Pancreas (tissue), 10 donors: Measurements from ENCODE around the gene TARM1. TPM values are rescaled to one million over a fixed set of nuclear protein-coding genes. Genes with fewer than 3 reads are reported as not detected.

Source experiments
- ATAC-seq, 4 donors: fragments of 200-7000 bp; cut with Tn5 transposase; one replicate each; pipeline versions ENCODE4 v1.8.0 to v1.9.1; 2020; ENCODE audit warnings: mild to moderate bottlenecking in 4 of 4, moderate library complexity in 4 of 4
- DNase-seq, 6 donors: peaks; one replicate each; pipeline ENCODE4 v3.0.0-alpha.2; 2020
- FAIRE-seq: peaks from 2 replicates; lab custom pipeline; 2012; peaks lifted over from hg19 to GRCh38; lab: Jason Lieb, UNC
- H3K27ac ChIP-seq, 4 donors: fragments of 200-600 bp; sonication (generic); 1 replicate in 3 of 4; 2 replicates in 1 of 4; pipeline versions ENCODE4 v1.5.0 to v1.8.0; 2020
- H3K27me3 ChIP-seq, 4 donors: fragments of 200-600 bp; one replicate each; pipeline ENCODE4 v1.8.0; 2021
- H3K36me3 ChIP-seq, 3 donors: fragments of 200-600 bp; sonication (generic) in 1 of 3; one replicate each; pipeline versions ENCODE4 v1.5.0 to v1.8.0; 2020 to 2021
- H3K4me1 ChIP-seq, 3 donors: fragments of 200-600 bp; one replicate each; pipeline ENCODE4 v1.8.0; 2021
- H3K4me3 ChIP-seq, 4 donors: fragments of 200-600 bp; sonication (generic) in 2 of 4; one replicate each; pipeline versions ENCODE4 v1.5.0 to v1.8.0; 2020 to 2021
- H3K9me3 ChIP-seq, 4 donors: fragments of 200-600 bp; one replicate each; pipeline ENCODE4 v1.8.0; 2021
- CTCF ChIP-seq, 4 donors: fragments of 200-600 bp; sonication (generic) in 3 of 4; IDR thresholded peaks; one replicate each; pipeline versions ENCODE4 v1.5.0 to v1.8.0; 2021; ENCODE audit warnings: antibody characterized with exemption in 4 of 4
- WGBS, 2 donors: extraction: QIAGEN DNeasy Blood & Tissue Kit; methylation state at CpG; one replicate each; pipeline ENCODE4 v1.1.7; 2013; 5-methylcytosine and 5-hydroxymethylcytosine counted together
- intact Hi-C, 3 donors: fragments of 100-400 bp; cut with DNase I; formaldehyde crosslinking; loops; one replicate each; pipeline versions ENCODE4 v1.11.1 to v1.14.2; 2022
- polyA plus RNA-seq, 2 donors: library from polyadenylated mRNA; stranded (reverse); fragments of 200-250 nt; gene quantifications; one replicate each; pipeline ENCODE4 v1.2.3, GENCODE V29; 2013
- total RNA-seq, 6 donors: library from RNA; stranded (reverse); fragmentation: NEBNext Ultra II Directional in 4 of 6; extraction: Animal tissue kit (Norgen Biotek cat#: 25700) in 4 of 6; gene quantifications; one replicate each; pipeline versions ENCODE4 v1.2.1 to v1.2.4, GENCODE V29; 2021 to 2023
- donor health status: healthy with polysubstance abuse.
- donor health status: DM: no; HTN: no; CAD: no; lungs with moderate emphysema.
- donor health status: DM: no; HTN: no; CAD: no.
- donor health status: control.
- donor health status: control.
- donor health status: Bipolar disorder and iron deficiency.
- donor health status: DM: yes; HTN: yes; CAD: no.
- donor health status: DM: no; HTN: no; CAD: no.
- donor health status: DM: no; HTN: no; CAD: no.
- donor health status: DM: yes; HTN: yes; CAD: no.

TARM1 gene
- total and polyA plus RNA-seq, 8 donors: not detected

GRCh38 chr19:54026656-54027055 is 54.5 kb downstream of the TARM1 start:
- ATAC-seq (no peak), DNase-seq (no peak), FAIRE-seq (no peak)
- Histone ChIP-seq H3K9me3 (no peaks in the 10 kb centered on the region), H3K36me3 (no peaks in the 10 kb centered on the region), H3K4me3 (no peak overlapping the region), H3K27me3 (peaks cover 0 to 8% (median 0%) of the 10 kb centered on the region in 4 donors), H3K4me1 (no peaks in the 10 kb centered on the region), H3K27ac (no peak overlapping the region)
- 41% methylated on average over 7 of the region's 7 CpGs for WGBS, 2 donors
- no peak for TF ChIP-seq CTCF (IDR thresholded peaks at IDR 0.05)
- intact Hi-C loops: no loop called here

DNA sequence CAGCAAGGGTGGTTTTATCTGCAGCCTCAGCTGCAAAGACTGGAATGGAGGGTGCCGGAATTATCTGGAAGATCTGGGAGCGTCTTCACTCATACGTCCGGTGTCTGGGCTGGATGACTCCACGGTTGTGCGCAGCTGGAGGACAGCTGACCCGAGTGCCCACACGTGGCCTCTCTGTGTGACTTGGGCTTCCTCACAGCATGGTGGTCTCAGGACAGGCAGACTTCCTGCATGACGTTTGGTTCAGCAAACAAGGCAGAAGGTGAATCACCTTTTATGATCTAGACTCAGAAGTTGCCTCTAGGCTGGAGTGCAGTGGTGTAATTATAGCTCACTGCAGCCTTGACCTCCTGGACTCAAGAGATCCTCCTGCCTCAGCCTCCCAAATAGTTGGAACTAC is 56.5 kb downstream of the TARM1 start:
- H3K36me3 ChIP-seq: no peaks in the 10 kb centered on the region
- DNase-seq (no peak), FAIRE-seq (no peak), ATAC-seq (no peak)
- TF ChIP-seq CTCF (IDR thresholded peaks at IDR 0.05): no peak
- H3K27ac ChIP-seq: no peak overlapping the region
- H3K27me3 ChIP-seq: peaks cover 0 to 8% (median 0%) of the 10 kb centered on the region in 4 donors
- 61 to 66% methylated on average over 9 of the region's 9 CpGs for WGBS, 2 donors
- intact Hi-C loops: loop anchor here in 1 of 3 donors (5.0 kb wide), 1 partner anchor 182 kb away; no protein-coding TSS in a partner anchor
- H3K4me3 ChIP-seq: no peak overlapping the region
- H3K4me1 ChIP-seq: no peaks in the 10 kb centered on the region
- H3K9me3 ChIP-seq: no peaks in the 10 kb centered on the region

- H3K27me3 ChIP-seq: peaks cover 0 to 8% (median 0%) of the 10 kb centered on the region in 4 donors
- 28 to 43% methylated on average over 3 of the region's 3 CpGs for WGBS, 2 donors
- no peaks in the 10 kb centered on the region for H3K4me1 ChIP-seq
- DNase-seq (no peak), ATAC-seq (no peak), FAIRE-seq (no peak)
- H3K9me3 ChIP-seq: no peaks in the 10 kb centered on the region
- intact Hi-C loops: loop anchor here in 1 of 3 donors (5.0 kb wide), 1 partner anchor 181 kb away; no protein-coding TSS in a partner anchor
- no peak overlapping the region for H3K4me3 ChIP-seq
- H3K27ac ChIP-seq: no peak overlapping the region
- no peaks in the 10 kb centered on the region for H3K36me3 ChIP-seq
- no peak for TF ChIP-seq CTCF (IDR thresholded peaks at IDR 0.05)
Measured at GRCh38 chr19:54023191-54023590, 58.0 kb downstream of the TARM1 start.

DNA sequence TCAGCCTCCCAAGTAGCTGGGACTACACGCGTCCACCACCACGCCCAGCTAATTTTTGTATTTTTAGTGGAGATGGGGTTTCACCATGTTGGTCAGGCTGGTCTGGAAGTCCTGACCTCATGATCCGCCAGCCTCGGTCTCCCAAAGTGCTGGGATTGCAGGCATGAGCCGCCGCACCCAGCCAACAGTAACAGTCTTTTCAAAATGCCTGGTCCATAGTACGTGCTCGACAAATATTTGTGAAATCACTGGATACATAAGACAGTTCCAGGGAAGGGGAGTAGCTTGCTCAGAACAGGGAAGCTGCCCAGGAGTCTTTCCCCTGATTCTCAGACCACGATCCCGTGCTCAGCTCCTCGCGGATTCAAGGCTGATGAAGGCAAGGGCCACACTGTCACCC is 59.2 kb downstream of the TARM1 start:
- ATAC-seq (no peak), FAIRE-seq (no peak), DNase-seq (no peak)
- 74 to 89% methylated on average over 13 of the region's 13 CpGs for WGBS, 2 donors
- intact Hi-C loops: loop anchor here in 1 of 3 donors (5.0 kb wide), 1 partner anchor 180 kb away; no protein-coding TSS in a partner anchor
- Histone ChIP-seq H3K27me3 (peaks cover 0 to 8% (median 0%) of the 10 kb centered on the region in 4 donors), H3K4me1 (no peaks in the 10 kb centered on the region), H3K4me3 (no peak overlapping the region), H3K36me3 (no peaks in the 10 kb centered on the region), H3K27ac (no peak overlapping the region), H3K9me3 (no peaks in the 10 kb centered on the region)
- no peak for TF ChIP-seq CTCF (IDR thresholded peaks at IDR 0.05)

- 70 to 91% methylated on average over 8 of the region's 8 CpGs for WGBS, 2 donors
- no peak for FAIRE-seq
- no peak for TF ChIP-seq CTCF (IDR thresholded peaks at IDR 0.05)
Measured at GRCh38 chr19:54021363-54021762, 59.8 kb downstream of the TARM1 start.

More at GRCh38 chr19:54021363-54021762, 59.8 kb downstream of the TARM1 start:
- intact Hi-C loops: loop anchor here in 1 of 3 donors (5.0 kb wide), 1 partner anchor 179 kb away; no protein-coding TSS in a partner anchor
- DNase-seq (no peak), ATAC-seq (no peak)
- Histone ChIP-seq H3K9me3 (no peaks in the 10 kb centered on the region), H3K4me3 (no peak overlapping the region), H3K27ac (no peak overlapping the region), H3K36me3 (no peaks in the 10 kb centered on the region), H3K27me3 (peaks cover 0 to 8% (median 0%) of the 10 kb centered on the region in 4 donors), H3K4me1 (no peaks in the 10 kb centered on the region)
